Medulla oblongata (tissue), 1 donor: Measurements from ENCODE around the gene KRT7.

ENCODE experiments used
- DNase-seq: peaks from one replicate; pipeline ENCODE4 v3.0.0-alpha.2; 2015; ENCODE audit errors: extremely low spot score

Gene KRT7

DNA sequence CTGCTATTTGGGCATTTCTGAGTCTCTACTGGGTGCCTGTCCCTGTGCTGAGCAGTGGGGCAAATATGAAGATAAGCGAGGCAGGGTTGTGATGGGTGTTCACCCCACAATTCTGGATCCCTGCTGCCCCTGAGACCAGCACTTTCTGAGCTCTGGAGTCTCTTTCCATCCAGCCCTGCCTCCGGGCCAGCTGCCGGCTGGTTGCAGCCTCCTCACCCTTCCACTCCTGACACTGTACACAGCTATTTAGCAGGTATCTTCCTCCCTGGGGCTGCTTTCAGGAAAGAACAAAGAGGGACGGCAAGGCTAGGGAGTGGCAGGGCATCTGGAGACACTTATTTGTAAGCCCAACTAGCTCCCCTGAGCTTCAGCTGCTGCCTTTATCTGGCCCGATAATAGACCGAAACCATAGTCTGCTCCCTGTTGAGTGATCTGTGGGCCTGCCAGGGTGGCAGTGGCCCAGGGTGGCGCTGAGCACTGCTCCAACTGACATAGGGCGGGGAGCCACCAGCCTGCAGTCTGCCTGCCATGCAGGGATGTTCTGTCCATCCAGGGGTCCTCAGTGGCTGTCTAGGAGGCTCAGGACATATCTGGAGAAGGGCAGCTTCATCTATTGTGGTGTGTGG lies 33.6 kb upstream of the KRT7 start:
- no peak for DNase-seq

DNA sequence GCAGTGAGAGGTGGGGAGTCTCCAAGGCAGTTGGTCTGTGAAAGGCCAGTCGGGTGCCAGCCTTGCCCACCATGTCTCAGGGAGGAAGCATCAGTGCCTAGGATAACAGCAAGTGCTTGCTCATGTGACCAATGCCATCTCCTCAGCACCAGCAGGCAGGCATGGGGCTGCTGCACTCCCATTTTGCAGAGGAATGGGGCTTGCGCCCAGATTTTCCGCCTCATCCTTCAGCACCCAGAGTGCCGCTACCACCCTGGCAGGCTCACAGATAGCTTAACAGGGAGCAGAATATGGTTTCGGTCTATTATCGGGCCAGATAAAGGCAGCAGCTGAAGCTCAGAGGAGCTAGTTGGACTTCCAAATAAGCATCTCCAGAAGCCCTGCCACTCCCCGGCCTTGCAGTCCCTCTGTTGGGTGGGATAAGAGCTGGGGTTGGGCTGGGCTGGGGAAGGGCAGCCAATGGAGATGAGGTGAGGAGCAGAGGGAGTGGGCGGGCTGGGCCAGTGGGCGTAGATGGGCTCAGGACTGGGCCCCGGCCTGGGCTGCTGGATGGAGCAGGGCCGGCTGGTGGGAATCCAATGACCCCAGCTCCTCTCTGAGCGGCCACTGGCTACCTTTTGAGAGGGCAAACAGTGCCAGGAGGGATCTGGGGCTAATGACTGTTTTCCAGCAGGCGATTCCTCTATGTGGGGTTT lies 32.8 kb upstream of the KRT7 start:
- no peak for DNase-seq

DNA sequence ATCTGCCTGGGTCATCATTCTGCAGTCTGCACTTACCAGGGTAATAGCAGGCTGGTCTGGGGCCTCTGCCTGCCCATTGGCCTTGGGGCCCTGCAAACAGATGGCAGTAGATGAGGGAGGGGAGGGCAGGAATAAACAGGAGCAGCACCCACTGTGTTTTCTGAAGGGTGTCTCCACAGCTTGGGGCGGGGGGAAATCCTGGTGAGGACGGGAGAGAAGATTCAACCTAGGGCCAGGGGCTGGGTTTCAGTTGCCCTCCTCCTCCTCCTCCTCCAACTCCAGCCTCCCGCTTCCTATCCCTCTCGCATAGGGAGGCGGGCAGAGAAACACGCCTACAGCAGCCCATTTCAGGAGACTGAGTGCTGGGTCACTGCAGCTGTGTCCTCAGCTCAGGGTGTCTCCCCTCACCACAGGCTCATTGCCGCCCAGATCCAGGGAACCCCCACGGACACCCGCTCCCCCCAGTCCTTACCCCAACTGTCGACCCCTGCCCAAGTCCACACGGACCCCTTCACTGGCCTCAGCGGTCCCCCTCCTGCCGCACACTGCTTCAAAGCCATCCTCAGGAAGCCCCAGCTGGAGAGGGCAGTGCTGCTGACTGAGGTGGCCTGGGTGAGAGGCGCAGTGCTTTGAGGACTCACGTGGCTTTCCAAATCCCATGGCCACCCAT lies 32.1 kb upstream of the KRT7 start:
- DNase-seq: no peak

DNA sequence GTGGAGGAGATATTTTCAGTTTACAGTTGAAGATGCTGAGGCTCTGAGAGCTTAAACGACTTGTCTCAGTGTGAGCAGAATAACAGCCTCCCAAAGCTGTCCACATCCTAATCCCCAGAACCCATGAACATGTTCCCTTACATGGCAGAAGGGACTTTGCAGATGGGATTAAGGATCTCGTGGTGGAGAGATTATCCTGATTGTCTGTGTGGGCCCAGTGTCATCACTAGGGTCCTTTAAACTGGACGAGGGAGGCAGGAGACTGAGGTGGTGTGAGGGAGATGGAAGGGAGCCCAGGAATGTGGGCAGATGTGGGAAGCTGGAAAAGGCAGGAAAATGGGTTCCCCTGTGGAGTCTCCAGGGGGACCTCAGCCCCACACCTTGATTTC lies 31.6 kb upstream of the KRT7 start:
- DNase-seq: no peak

DNA sequence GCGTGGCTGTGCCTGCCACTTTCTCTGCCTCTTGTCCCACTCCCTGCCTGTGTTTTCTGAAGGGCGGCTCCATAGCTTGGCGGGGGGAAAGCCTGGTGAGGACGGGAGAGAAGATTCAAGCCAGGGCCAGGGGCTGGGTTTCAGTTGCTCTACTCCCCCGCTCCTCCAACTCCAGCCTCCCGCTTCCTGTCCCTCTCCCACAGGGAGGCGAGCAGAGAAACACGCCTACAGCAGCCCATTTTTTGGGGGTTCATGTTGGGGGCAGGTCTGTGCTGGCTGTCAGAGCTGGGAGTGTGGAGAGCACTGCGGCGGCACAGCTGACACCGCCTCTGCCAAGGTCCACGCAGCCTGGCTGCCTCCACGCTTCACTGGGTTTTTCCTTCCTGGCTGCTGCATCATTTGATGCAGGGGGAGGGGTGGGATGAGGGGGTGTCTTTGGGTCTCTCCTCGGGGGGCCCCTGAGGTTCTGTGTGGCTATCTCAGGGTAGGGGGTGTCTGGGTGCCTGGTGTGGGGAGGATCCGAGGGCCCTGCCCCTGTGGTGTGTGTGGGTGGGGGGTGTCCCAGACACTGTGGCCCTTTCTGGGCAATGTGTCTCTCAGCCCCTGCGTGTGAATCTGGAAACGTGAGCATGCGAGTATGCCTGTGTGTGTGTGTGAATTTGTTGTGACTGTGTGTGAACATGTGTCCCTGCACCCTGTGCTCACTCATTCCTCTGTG lies 30.5 kb upstream of the KRT7 start:
- DNase-seq: no peak

DNA sequence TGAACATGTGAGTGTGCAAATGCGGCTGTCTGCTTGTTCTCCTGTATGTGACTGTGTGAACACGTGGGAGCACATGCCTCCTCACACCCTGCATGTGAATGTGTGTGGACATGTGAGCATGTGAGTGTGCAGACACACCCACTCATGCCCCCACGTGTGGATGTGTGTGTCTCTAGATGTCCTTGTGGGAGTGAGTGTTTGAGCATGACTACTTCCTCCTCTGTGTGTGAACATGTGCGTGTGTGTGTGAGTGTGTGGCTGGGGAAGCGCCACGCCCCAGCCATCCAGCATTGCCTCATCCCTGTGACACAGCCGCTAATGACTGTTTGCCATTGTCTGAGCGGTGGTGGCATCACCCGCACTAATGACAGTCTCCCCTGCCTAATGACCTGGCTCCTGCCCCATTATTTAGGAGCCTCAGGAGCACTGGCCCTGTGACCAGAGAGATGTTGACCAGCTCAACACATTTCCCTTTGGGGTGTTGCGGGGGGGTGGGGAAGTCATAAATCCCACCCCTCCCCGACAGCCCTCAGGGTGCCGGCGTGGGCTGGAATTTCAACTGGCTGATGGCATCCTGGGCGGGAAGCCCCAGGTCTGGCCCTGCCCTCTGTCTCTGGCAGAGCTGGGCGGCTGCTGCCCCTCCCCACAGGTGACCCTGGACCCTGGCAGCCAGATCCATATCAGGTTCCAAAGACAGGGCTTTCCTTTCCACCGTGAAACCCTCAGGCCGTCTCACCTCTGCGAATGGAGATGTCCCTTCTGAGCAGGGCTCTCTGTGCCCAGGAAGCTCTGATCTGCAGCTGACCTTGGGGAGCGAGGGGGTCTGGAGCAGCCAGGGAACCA lies 29.7 kb upstream of the KRT7 start:
- peak; percentile 76 for DNase-seq

DNA sequence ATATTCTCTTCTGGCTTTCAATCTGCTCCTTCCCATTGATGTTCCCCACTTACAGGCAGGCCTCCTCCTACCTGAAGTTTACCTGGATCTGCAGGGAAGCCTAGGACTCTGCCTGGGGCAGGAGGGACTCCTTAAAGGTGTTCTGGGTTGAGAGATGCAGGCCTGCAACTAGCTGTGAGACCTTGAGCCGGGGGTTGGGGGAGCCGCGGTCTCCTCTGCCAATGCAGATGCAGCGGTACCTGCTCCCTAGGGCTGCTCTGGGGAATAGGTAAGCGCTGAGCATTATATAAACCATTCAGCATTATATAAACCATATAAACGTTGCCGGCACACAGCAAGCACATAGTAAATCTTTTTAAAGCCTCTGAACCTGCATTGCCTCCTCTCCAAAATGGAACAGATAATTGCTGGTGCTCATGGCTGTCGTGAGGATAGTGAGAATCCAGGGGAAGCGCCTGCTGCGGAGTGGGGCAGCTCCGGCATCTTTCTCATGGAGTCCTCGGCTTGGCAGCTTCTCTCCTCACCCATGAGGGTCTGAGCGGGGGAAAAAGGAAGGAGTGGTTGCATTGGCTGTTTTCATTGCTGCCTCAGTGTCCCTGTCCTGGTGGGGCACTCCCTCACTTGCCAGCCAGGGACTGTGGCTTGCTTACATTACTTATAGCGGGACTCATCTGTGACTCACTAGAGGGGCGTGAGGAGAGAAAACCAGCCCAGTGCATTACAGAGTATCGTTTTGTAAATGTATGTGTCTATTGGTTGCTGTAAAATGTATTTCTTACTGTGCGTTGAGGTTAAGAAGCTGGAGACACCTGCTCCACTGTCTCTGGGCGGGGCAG lies 28.7 kb upstream of the KRT7 start:
- DNase-seq: no peak

DNA sequence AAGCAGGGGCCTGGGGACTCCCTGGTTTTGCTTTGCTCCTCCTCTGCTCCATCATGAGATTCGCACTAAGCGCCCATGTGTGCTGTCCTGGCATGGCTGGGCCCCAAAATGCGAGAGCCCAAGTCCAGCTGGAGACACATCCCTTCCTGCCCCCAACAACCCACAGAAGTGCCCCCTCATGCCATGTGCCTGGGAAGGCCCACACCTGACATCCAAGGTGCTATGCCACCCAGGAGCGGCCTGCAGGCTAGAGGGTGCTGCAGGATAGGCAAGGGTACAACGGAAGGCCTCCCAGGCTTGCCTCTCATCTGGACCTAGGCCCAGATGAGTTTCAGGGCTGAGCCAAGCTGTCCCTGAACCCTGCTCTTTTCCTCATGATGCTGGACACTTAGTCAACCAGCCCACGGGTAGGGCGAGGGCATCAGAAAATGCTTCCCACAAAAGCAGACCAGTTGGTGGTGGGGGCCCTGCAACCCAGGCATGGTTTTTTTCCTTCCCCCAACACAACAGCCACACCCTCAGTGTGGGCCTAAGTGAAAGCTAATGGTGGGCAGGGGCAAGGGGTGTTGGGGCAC lies 28.0 kb upstream of the KRT7 start:
- DNase-seq: no peak

DNA sequence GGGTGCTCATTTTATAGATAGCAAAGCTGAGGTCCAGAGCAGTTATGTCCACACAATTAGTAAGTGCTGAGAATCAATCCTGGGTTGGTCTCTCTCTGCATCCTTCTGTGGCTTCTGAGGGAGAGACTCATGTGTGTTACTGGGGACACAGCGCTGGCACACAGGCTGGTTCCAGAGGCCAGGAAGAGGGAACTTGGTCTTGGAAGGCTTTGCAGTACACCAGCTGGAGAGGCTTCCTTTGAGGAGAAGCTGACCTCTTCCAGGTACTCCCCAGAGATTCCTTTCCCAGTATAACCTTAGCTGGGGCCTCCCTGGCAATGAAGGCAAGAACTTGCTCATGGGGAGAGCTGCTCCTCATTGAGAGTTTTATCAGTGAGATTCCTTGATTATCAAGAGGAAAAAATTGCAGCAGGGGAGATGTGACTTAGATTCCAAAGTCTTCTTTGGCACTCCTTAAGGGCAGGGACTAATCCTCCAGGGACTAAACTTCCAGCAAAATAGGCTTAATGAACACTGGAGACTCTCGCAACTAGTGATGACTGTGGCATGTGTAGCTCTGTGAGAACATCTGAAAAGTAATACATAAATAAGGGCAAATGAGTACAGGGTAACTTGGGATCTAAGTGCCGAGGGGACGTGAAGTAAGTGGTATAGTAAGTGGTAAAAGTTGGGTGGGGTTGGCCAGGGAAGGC lies 27.3 kb upstream of the KRT7 start:
- no peak for DNase-seq

DNA sequence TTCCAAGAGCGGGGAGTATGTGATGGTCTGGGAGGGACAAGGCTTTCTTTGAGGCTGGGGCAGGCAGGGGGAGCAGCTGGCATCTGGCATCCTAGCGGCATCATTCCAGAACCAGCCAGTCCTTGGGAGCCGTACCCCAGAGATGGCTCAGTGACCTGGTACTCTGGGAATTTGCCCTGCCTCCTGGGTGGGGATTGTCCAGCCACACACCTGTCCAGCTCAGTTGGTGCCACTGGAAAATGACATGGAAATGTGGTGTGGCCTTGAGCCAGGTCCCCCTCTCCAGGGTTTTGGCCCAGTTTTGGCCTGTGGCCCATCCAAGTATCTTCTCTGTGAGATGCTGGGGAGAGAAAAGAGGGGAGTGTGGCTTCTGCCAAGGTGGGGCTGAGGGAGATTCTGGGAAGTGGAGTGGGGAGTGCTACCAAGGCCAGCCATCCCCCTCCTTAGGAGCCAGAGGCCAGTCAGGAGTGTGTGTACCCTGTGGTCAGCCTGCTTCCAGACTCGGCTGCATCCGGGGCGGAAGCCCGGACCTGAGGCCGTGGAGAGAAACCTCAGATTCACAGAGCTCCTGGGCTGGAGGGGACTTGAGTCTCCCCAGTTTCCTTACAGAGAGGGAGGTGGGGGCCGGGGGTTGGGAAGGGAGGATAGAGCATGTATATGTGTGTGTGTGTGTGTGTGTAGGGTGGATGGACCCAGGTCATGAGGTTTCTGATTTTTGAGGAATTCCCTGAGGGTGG lies 26.6 kb upstream of the KRT7 start:
- DNase-seq: no peak

DNA sequence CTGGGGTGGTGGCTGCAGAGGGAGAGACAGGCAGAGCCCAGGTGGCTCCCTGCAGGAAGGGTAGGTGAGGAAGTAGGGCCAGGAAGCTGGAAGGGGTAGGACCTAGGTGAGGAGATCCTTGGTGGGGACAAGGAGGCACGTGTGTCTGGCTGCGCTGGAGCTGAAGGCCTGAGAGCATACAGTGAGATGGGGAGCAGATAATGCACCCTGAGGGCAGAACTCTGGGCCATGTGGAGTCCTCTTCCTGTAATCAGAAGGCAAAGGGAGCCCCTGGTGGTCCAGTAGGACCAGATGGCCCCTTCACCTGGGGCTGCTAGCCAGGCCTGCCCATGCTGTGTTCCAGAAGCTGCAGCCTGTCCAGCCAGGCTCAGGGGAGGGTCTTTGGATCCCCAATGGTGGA lies 25.9 kb upstream of the KRT7 start:
- no peak for DNase-seq

DNA sequence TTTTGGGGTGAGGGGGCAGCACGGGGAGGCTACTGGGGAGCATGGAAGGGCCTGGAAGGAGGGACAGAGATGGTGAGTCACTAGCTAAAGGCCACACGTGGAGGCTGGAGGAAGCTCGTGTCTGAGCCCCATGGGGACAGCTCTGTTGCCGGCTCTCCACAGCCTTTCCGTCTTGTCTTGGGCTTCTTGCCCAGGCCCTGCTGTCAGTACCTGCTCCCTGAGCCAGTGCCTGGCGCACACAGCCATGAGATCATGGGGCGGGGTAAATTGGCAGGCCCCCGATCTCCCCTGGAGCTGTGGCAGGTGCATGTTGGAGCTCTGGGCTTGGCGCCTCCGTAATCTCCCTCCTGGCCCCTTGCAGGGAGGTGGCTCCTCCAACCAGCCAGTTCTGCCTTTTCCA lies 25.1 kb upstream of the KRT7 start:
- DNase-seq: no peak

DNA sequence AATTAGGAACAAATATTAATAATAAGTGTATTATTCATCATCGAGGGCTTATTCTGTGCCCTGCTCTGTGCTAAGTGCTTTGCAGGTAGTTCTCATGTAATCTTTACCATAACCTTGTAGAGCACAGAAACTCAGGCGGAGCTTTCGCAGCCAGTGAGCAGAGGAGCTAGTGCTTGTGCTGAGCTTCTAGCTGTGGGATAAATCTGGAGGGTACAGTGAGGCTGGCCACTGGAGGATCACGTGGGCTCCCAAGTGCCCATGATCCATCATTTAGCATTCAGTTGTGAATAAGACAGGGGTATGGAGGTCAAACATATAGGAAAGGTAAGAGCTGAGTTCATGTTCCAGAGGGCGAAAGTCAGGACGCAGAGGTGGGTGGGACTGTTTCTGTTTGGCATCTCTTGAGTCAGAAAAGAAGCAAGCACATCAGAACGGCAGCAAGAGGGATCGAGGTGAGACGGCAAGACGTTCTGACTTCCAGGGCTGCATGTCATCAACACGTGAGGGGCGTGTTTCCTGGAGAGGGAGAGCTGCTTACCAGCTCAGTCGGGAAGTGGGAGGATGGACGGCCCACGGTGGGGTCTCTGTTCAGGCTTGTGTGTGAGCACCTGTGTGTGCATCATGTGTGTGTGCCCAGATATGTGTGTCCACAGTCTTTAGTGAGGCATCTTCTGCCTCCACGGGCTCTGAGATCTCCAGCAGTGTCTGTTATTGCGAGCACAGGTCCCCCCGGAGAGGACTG lies 24.4 kb upstream of the KRT7 start:
- no peak for DNase-seq

DNA sequence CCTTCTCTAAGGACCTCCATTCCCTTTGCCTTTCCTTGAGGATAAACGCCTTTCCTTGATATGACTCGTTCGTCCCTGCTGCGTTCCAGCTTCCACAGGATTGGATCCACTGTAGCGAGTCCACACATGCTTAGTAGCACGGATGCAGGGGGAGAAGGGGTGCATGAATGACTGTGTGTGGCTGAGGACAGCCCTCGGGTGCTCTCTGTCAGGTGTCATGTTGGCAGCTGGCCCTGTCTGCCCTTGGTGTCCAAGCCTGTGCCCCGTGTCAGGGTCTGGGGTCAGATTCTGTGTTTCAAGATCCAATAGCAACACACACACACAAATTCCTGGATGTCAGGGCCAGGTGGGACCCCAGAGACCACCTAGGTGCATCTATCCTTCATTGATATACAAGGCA lies 23.7 kb upstream of the KRT7 start:
- DNase-seq: no peak

DNA sequence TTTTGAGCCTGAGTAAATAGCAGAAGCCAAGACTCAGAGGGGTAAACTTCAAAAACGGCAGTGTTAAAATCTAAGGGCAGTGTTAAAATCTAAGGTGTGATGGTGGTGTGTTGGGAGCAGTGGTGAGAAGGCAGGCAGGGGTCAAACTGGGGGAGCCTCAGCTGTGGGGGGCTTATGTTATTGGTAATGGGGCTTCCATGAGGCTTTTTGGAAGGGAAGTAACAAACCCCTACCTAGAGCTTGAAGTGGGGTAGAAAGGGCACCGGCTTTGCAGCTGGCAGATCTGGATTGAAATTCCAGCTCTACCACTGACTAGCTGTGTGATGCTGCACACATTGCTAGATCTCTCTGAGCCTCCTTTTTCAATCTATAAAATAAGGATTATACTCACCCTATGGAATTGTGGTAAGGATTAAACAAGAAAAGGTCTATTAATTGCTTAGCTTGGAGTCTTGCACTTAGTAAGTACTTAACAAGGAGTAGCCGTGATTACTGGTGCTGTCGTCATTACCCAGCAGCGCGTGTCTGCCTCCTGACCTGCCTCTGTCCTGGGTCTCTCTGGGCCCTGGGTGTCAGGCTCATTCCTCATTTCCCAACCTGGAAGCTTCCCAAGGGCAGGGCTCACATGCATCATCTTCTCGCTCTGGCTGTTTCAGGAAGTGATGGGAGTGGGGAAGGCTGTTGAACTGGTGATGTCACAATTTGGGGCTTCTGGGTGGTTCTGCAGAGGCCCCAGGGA lies 22.7 kb upstream of the KRT7 start:
- no peak for DNase-seq

DNA sequence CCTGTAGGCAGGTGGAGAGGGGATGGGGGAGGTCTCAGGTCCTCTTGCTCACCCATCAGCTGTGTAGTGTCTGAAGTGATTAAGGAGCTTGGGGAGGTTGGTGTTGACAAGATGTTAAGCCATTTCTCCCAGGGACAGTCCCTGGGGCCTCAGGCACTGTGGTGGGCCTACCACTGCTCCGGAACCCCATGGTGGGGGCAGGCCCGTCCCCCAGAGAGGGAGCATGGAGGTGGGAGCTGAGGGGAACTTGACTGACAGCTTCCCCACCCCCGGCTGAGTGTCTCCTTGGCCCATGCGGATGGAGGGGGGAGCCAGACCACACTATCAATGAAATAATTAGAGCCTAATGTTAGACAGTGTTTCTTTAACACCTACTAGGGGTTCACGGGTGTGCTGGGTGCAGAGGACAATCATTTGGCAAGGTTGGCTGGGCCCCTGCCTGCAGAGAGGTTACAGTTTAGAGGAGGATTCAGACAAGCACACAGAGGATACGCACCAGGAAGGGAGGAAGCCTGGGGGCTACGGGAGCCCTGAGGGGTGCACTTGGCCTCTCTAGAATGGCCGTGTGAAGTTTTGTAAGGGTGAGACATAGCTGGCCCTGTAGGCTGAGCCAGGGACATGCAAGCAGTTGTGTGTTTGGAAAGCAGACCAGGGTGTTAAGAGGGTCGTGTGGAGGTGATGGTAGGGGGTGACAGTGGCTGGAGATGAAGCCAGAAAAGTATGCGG lies 22.0 kb upstream of the KRT7 start:
- DNase-seq: no peak
